COLO668 (cell line): ENCODE data around the gene NSRP1.
"Not testable (repeated sequence)": the region's sequence is repeated elsewhere in the genome, so short reads cannot be mapped to it uniquely, and the experiment has no call there.

ENCODE experiments used
- DNase-seq: peaks from one replicate; lab custom pipeline; 2025; ENCODE audit not compliant: unreplicated experiment; lab: John Stamatoyannopoulos, UW

NSRP1 gene

GRCh38 chr17:30219833-30220232, 103.2 kb downstream of the NSRP1 start:
- DNase-seq = no peak

GRCh38 chr17:30220414-30220813, 103.8 kb downstream of the NSRP1 start:
- no peak for DNase-seq

- no peak for DNase-seq
These were observed 104.7 kb downstream of the NSRP1 start for GRCh38 chr17:30221346-30221745.

- DNase-seq = no peak
These were observed 105.6 kb downstream of the NSRP1 start for GRCh38 chr17:30222251-30222650.

- no peak for DNase-seq
These were observed 106.1 kb downstream of the NSRP1 start for GRCh38 chr17:30222721-30223175.

- no peak for DNase-seq
These were observed 107.9 kb downstream of the NSRP1 start for GRCh38 chr17:30224419-30224960.

- DNase-seq = no peak
These were observed 108.5 kb downstream of the NSRP1 start for GRCh38 chr17:30225112-30225511.

- DNase-seq = no peak
These were observed 109.4 kb downstream of the NSRP1 start for GRCh38 chr17:30225919-30226553.

- DNase-seq = no peak
These were observed 110.3 kb downstream of the NSRP1 start for GRCh38 chr17:30226878-30227277.

GRCh38 chr17:30228011-30228410, 111.4 kb downstream of the NSRP1 start:
- DNase-seq = no peak

GRCh38 chr17:30229012-30229411, 112.4 kb downstream of the NSRP1 start:
- no peak for DNase-seq

- DNase-seq = not testable (repeated sequence)
These were observed 113.4 kb downstream of the NSRP1 start for GRCh38 chr17:30230009-30230408.

GRCh38 chr17:30230596-30231125, 114.0 kb downstream of the NSRP1 start:
- no peak for DNase-seq

GRCh38 chr17:30232015-30232823, 115.6 kb downstream of the NSRP1 start:
- DNase-seq = no peak

- no peak for DNase-seq
These were observed 116.3 kb downstream of the NSRP1 start for GRCh38 chr17:30232824-30233427.

GRCh38 chr17:30234296-30234695, 117.7 kb downstream of the NSRP1 start:
- no peak for DNase-seq

- DNase-seq = peak; percentile 16
These were observed 118.3 kb downstream of the NSRP1 start for GRCh38 chr17:30234964-30235363.

GRCh38 chr17:30235386-30236296, 119.0 kb downstream of the NSRP1 start, which contains the start of gene SLC6A4:
SLC6A4 (minus strand) TSS chr17:30235697; CDS start chr17:30221958, 13,739 bp downstream.
- peak; percentile 5 for DNase-seq
